Measurements from ENCODE around the gene KCTD1.

KCTD1 gene

GRCh38 chr18:26434887-26435286 lies 113.5 kb downstream of the KCTD1 start:
- DNase-seq (ENCODE audit: extremely low read depth in 1 of 2, low read depth in 1 of 2): no peak

GRCh38 chr18:26432651-26433424 lies 115.5 kb downstream of the KCTD1 start:
- no peak for DNase-seq (ENCODE audit: extremely low read depth in 1 of 2, low read depth in 1 of 2)

- no peak for DNase-seq (ENCODE audit: extremely low read depth in 1 of 2, low read depth in 1 of 2)
Measured at GRCh38 chr18:26429535-26430226, 118.7 kb downstream of the KCTD1 start.

- DNase-seq (ENCODE audit: extremely low read depth in 1 of 2, low read depth in 1 of 2): no peak
Measured at GRCh38 chr18:26425148-26425531, 123.2 kb downstream of the KCTD1 start.

GRCh38 chr18:26424428-26425147 lies 123.8 kb downstream of the KCTD1 start:
- no peak for DNase-seq (ENCODE audit: extremely low read depth in 1 of 2, low read depth in 1 of 2)

- no peak for DNase-seq (ENCODE audit: extremely low read depth in 1 of 2, low read depth in 1 of 2)
Measured at GRCh38 chr18:26422472-26423162, 125.7 kb downstream of the KCTD1 start.

- DNase-seq (ENCODE audit: extremely low read depth in 1 of 2, low read depth in 1 of 2): no peak
Measured at GRCh38 chr18:26421931-26422330, 126.4 kb downstream of the KCTD1 start.

- no peak for DNase-seq (ENCODE audit: extremely low read depth in 1 of 2, low read depth in 1 of 2)
Measured at GRCh38 chr18:26421503-26421902, 126.8 kb downstream of the KCTD1 start.

GRCh38 chr18:26419746-26420145 lies 128.6 kb downstream of the KCTD1 start:
- DNase-seq (ENCODE audit: extremely low read depth in 1 of 2, low read depth in 1 of 2): no peak

- DNase-seq (ENCODE audit: extremely low read depth in 1 of 2, low read depth in 1 of 2): no peak
Measured at GRCh38 chr18:26418225-26418624, 130.1 kb downstream of the KCTD1 start.

- no peak for DNase-seq (ENCODE audit: extremely low read depth in 1 of 2, low read depth in 1 of 2)
Measured at GRCh38 chr18:26417190-26417589, 131.2 kb downstream of the KCTD1 start.

GRCh38 chr18:26416652-26417150 lies 131.7 kb downstream of the KCTD1 start:
- DNase-seq (ENCODE audit: extremely low read depth in 1 of 2, low read depth in 1 of 2): no peak

- no peak for DNase-seq (ENCODE audit: extremely low read depth in 1 of 2, low read depth in 1 of 2)
Measured at GRCh38 chr18:26415631-26416030, 132.7 kb downstream of the KCTD1 start.

- DNase-seq (ENCODE audit: extremely low read depth in 1 of 2, low read depth in 1 of 2): no peak
Measured at GRCh38 chr18:26414901-26415440, 133.4 kb downstream of the KCTD1 start.

GRCh38 chr18:26409091-26409490 lies 139.3 kb downstream of the KCTD1 start:
- no peak for DNase-seq (ENCODE audit: extremely low read depth in 1 of 2, low read depth in 1 of 2)

- no peak for DNase-seq (ENCODE audit: extremely low read depth in 1 of 2, low read depth in 1 of 2)
Measured at GRCh38 chr18:26407736-26408601, 140.4 kb downstream of the KCTD1 start.

GRCh38 chr18:26406854-26407517 lies 141.4 kb downstream of the KCTD1 start:
- DNase-seq (ENCODE audit: extremely low read depth in 1 of 2, low read depth in 1 of 2): no peak

- no peak for DNase-seq (ENCODE audit: extremely low read depth in 1 of 2, low read depth in 1 of 2)
Measured at GRCh38 chr18:26406324-26406723, 142.0 kb downstream of the KCTD1 start.

- DNase-seq (ENCODE audit: extremely low read depth in 1 of 2, low read depth in 1 of 2): no peak
Measured at GRCh38 chr18:26405190-26405801, 143.1 kb downstream of the KCTD1 start.
